C4-2B (cell line): ENCODE results near the gene NTRK3.

ENCODE experiments used
- H3K27ac ChIP-seq: fragments of 450-650 bp; 2 replicates; pipeline ENCODE4 v1.5.1; 2017
- ZFX ChIP-seq: fragments of 450-650 bp; IDR thresholded peaks from 2 replicates; pipeline ENCODE4 v1.6.1; 2017
- TF ChIP-seq, protein P1 (sequence below): fragments of 450-650 bp; conservative IDR thresholded peaks from 2 replicates; pipeline ENCODE4 v1.5.1; 2017; ENCODE audit warnings: mild to moderate bottlenecking

NTRK3 gene

DNA sequence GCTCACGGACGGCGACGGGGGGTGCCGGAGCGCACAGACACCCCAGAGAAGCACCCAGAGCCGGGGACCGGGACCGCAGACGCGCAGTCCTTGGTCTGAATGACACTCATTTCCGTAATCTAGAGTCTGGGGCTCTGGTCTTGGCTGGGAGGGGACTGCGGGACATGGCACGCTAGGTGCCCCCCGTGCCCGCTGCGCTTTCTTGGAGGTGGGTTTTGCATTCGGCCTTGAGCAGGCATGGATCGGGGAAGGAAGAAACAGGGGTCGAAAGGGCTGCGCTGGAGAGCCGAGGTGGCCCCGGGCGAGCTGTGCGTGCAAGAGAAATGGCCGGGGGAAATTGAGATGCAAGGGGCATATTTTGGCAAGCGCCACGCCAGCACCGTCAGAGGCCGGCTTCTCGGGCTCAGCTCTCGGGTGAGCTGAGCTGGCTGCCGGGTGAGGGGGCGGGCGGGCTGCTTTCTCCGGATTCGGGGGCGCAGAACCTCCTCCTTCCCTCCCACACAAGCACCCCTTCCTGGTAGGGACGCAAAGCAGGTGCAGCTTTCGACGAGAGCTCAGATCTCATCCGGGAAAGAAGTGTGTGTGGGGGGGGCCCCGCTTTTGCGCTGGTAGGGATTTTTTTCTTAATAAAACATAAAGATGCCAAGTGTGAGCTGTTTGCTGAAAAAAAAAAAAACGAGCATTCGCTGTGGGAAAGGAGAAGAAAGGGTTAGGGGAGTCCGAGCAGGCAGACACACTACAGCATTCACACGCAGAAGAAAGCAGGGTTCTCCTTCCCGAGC is 963 bp upstream of the NTRK3 start:
- H3K27ac ChIP-seq: no peak overlapping the region
- TF ChIP-seq ZFX: no peak
- TF ChIP-seq, protein P1, sequence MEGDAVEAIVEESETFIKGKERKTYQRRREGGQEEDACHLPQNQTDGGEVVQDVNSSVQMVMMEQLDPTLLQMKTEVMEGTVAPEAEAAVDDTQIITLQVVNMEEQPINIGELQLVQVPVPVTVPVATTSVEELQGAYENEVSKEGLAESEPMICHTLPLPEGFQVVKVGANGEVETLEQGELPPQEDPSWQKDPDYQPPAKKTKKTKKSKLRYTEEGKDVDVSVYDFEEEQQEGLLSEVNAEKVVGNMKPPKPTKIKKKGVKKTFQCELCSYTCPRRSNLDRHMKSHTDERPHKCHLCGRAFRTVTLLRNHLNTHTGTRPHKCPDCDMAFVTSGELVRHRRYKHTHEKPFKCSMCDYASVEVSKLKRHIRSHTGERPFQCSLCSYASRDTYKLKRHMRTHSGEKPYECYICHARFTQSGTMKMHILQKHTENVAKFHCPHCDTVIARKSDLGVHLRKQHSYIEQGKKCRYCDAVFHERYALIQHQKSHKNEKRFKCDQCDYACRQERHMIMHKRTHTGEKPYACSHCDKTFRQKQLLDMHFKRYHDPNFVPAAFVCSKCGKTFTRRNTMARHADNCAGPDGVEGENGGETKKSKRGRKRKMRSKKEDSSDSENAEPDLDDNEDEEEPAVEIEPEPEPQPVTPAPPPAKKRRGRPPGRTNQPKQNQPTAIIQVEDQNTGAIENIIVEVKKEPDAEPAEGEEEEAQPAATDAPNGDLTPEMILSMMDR: no peak

DNA sequence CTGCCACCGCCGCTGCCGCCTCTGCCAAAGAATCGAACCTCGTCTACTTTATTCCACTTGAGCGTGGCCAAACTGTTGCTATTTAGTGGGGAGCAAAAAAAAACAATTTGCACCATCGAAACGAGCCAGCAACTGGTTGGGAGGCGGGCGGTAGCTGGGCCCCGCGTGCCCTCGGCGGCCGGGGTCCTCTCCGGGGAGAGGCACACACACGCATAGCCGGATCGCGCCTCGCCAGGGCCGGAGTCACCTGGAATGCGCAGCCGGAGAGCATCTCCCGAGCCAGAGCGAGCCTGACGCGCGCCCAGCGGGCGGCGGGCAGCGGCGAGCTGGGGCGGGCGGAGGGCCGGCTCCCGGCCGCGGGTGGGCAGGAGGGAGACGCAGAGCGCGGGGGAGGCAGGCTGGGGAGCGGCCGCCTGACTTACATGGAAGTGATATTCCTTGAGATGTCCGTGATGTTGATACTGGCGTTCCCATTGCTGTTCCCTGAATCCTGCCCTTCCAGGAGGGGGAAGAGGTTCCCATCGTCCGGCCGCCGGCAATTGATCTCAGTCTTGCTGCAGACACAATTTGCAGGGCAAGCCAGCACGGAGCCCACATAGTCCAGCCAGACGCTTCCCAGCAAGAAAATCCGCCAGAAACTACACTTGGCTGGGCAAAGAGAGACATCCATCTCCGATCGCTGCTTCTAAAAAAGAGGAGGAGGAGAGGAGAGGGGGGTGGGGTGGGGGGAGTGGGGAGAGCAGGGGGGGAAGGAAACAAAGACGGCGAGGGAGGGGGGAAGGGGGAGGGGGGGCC is 858 bp downstream of the NTRK3 start:
- H3K27ac ChIP-seq: no peak overlapping the region

DNA sequence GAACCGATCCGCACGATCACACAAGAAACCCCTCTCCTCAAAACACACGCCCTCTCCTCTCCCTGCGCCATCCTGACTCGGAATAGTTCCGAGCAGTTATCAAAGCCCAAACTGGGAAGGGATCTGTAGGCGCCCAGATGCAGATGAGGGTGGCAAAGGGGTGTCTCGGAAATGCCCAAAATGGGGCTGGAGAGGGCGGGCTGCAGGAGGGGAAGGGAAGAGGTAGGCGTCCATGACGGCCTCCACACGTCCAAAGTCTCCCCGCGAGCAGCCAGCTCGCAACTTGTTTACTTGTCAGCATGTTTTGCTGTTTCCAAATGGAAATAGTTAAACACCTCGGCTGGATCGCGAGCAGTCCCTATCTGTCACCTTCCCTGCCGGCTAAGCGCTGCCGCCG is 1.5 kb downstream of the NTRK3 start:
- no peak for TF ChIP-seq ZFX
- TF ChIP-seq, protein P1: no peak
- no peak overlapping the region for H3K27ac ChIP-seq

More for the DNA sequence above, 858 bp downstream of the NTRK3 start:
- TF ChIP-seq ZFX: no peak
- TF ChIP-seq, protein P1: no peak

DNA sequence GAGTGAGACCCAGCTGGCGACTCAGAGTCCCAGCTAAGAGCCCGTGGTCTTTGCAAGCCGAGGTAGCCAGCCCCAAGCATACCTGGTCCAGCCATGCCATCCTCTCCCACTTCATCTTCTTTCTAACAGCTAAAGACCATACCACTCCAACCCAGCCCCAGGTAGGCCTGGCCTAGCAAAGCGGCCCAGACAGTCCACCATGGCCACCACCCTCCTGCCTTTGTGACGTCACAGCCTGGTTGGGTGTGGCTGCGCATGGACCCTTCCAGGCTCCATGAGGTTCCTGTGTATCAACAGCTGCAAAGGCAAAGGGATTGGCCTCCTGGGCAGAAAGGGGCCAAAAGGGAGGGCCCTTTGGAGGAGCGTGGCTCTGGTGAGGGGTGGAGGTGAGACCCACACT is 4.1 kb downstream of the NTRK3 start:
- H3K27ac ChIP-seq: no peak overlapping the region
- TF ChIP-seq, protein P1: no peak
- no peak for TF ChIP-seq ZFX

DNA sequence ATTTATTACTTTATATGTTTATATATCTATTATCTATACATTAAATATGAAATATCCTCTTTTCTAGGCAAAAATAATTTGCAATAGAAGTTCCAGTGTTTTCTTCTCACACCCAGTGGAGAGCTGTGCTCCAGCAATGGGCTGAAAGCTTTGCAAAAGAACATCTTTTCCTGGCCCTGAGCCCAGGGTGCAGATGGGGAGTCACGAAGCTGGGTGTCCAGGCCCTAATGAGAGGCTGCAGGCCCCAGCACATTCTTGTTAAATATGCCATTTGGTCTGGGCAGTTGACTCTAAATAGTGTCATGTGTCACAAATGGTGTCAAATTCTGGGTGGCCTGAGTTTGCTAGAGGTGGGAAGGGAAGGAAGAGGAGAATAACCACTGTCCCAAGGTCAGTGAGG is 5.7 kb downstream of the NTRK3 start:
- no peak overlapping the region for H3K27ac ChIP-seq
- TF ChIP-seq ZFX: no peak
- TF ChIP-seq, protein P1: no peak

DNA sequence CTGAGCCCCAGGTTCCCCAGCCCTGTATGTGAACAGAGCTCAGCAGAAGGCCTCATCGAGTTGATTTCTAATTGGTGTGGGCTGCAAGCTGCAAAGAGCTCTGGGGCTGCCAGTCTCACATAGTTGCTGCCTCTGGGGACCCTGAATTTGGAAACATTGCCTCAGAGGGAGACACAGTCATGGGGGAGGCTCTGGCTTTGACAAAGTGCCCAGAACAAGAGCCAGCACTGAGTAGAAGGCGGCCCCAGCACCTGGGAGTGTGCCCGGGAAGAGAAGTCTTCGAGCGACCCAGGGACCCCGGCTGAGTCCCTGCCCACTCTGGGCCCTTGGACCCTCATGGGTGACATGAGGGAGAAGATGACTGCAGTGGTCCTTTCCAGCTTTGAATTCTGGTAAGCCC is 7.3 kb downstream of the NTRK3 start:
- TF ChIP-seq, protein P1: no peak
- TF ChIP-seq ZFX: no peak

DNA sequence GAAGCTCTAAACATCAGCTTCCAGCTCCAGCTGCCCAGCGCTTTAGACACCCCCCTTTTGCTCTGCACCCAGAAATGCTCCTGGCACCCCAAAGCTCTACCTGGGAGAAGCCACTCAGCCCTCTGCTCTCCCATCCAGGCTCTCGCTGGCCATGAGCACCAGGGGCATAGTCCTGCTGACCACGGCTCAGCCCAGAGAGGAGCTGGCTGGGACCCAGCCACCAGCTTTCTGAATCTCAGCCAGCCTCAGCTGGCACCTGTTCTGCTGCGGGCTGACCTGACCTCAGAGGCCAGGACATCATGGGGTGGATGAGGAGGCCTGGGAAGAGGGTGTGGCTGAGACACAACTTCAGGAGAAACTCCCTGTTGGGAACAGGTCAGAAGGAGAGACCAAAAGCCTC is 8.6 kb downstream of the NTRK3 start:
- H3K27ac ChIP-seq: no peak overlapping the region
- TF ChIP-seq ZFX: no peak
- TF ChIP-seq, protein P1: no peak

More for the DNA sequence above, 7.3 kb downstream of the NTRK3 start:
- H3K27ac ChIP-seq: no peak overlapping the region
